ENCODE results near the gene RAB11A.

DNA sequence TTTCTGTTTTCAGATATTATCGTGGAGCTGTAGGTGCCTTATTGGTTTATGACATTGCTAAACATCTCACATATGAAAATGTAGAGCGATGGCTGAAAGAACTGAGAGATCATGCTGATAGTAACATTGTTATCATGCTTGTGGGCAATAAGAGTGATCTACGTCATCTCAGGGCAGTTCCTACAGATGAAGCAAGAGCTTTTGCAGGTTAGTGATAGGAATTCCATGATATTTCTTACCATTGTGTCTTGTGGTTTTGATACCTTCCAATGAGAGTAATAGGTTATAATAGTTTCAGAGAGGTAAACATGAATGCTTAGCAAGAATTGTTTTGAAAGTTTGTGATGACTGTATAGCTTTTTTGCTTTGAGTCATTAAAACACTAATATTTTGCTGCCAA lies 8.5 kb downstream of the RAB11A start:
- TF ChIP-seq CTCF (IDR thresholded peaks at IDR 0.05; ENCODE audit: insufficient read depth, low read depth, low read length): no peak
- no peak for TF ChIP-seq EZH2 (IDR thresholded peaks at IDR 0.05; ENCODE audit: insufficient read depth, low read length)

Measured in astrocyte (in vitro differentiated cells and primary cell).